WERI-Rb-1 (cell line): ENCODE results near the gene NOXRED1.
A peak's percentile ranks its signal among the peaks of the same experiment; 100 is the strongest.

Experiments
- DNase-seq: peaks from one replicate; pipeline ENCODE4 v3.0.0-alpha.2; 2020
- H3K27ac ChIP-seq: fragments of 250-450 bp; sonication (Bioruptor Pico); 2 replicates; pipeline ENCODE4 v1.5.1; 2020; ENCODE audit warnings: mild to moderate bottlenecking, moderate library complexity
- H3K27me3 ChIP-seq: fragments of 250-450 bp; sonication (Bioruptor Pico); 2 replicates; pipeline ENCODE4 v1.5.1; 2021; ENCODE audit warnings: mild to moderate bottlenecking, low read depth, moderate library complexity; ENCODE audit not compliant: insufficient read depth, severe bottlenecking
- H3K36me3 ChIP-seq: fragments of 250-450 bp; sonication (Bioruptor Pico); 2 replicates; pipeline ENCODE4 v1.5.1; 2020; ENCODE audit warnings: mild to moderate bottlenecking, moderate library complexity
- H3K4me3 ChIP-seq: 2 replicates; pipeline ENCODE4 v1.5.1; 2011; ENCODE audit warnings: low read depth, mild to moderate bottlenecking, control low read depth, low read length
- H3K9me3 ChIP-seq: fragments of 250-450 bp; sonication (Bioruptor Pico); 2 replicates; pipeline ENCODE4 v1.5.1; 2021; ENCODE audit warnings: mild to moderate bottlenecking, moderate library complexity; ENCODE audit not compliant: severe bottlenecking
- CTCF ChIP-seq: IDR thresholded peaks from 2 replicates; pipeline ENCODE4 v1.5.1; 2011; ENCODE audit warnings: low read depth, mild to moderate bottlenecking, control low read depth, inconsistent platforms, low read length

The NOXRED1 gene

GRCh38 chr14:77376771-77377501 is 46.4 kb downstream of the NOXRED1 start, which contains the start of the genes SAMD15 and TMED8:
Gene SAMD15 (plus strand): TSS chr14:77377379. CDS start chr14:77377419, 40 bp downstream.
Gene TMED8 (minus strand): TSS chr14:77377094. CDS start chr14:77377053, 41 bp downstream.
- H3K36me3 ChIP-seq: 0 out of 2 replicates have a peak, but pooled peaks cover 2% of the 10 kb centered on the region
- no peaks in the 10 kb centered on the region for H3K27me3 ChIP-seq
- peak; percentile 88 for DNase-seq
- H3K27ac ChIP-seq: peak within 1 kb of the TSS; percentile 86
- H3K4me3 ChIP-seq: peak within 1 kb of the TSS; percentile 86
- peaks cover 3% of the 10 kb centered on the region for H3K9me3 ChIP-seq
- no peak for TF ChIP-seq CTCF

GRCh38 chr14:77375973-77376770 is 47.2 kb downstream of the NOXRED1 start:
- peak; percentile 23 for DNase-seq
- peak overlapping the region; percentile 86 for H3K27ac ChIP-seq
- 0 out of 2 replicates have a peak, but pooled peaks cover 2% of the 10 kb centered on the region for H3K36me3 ChIP-seq
- H3K27me3 ChIP-seq: no peaks in the 10 kb centered on the region
- TF ChIP-seq CTCF: no peak
- peaks cover 3% of the 10 kb centered on the region for H3K9me3 ChIP-seq
- peak overlapping the region; percentile 86 for H3K4me3 ChIP-seq

GRCh38 chr14:77375164-77375950 is 48.0 kb downstream of the NOXRED1 start:
- no peaks in the 10 kb centered on the region for H3K27me3 ChIP-seq
- H3K27ac ChIP-seq: no peak overlapping the region
- no peak overlapping the region for H3K4me3 ChIP-seq
- no peak for DNase-seq
- peaks cover 3% of the 10 kb centered on the region for H3K9me3 ChIP-seq
- no peak for TF ChIP-seq CTCF
- 0 out of 2 replicates have a peak, but pooled peaks cover 2% of the 10 kb centered on the region for H3K36me3 ChIP-seq

GRCh38 chr14:77372304-77372841 is 51.0 kb downstream of the NOXRED1 start:
- H3K36me3 ChIP-seq: 0 out of 2 replicates have a peak, but pooled peaks cover 2% of the 10 kb centered on the region
- no peak overlapping the region for H3K4me3 ChIP-seq
- H3K27me3 ChIP-seq: no peaks in the 10 kb centered on the region
- no peaks in the 10 kb centered on the region for H3K9me3 ChIP-seq
- TF ChIP-seq CTCF: no peak
- H3K27ac ChIP-seq: no peak overlapping the region
- DNase-seq: no peak

GRCh38 chr14:77369285-77369684 is 54.0 kb downstream of the NOXRED1 start:
- TF ChIP-seq CTCF: no peak
- no peak for DNase-seq
- H3K36me3 ChIP-seq: no peaks in the 10 kb centered on the region
- no peaks in the 10 kb centered on the region for H3K27me3 ChIP-seq
- no peak overlapping the region for H3K27ac ChIP-seq
- H3K4me3 ChIP-seq: no peak overlapping the region
- H3K9me3 ChIP-seq: no peaks in the 10 kb centered on the region
